ENCODE results near the gene CMC2. TPM values are rescaled to one million over a fixed set of nuclear protein-coding genes. Genes with fewer than 3 reads are reported as not detected.

CMC2 gene
- total RNA-seq, 1 experiment from 2014 or later = 64.2 TPM

GRCh38 chr16:80997964-80998620, 8.6 kb downstream of the CMC2 start:
- Mint-ChIP-seq H3K9me3 (peaks cover 0 to 2% of the 10 kb centered on the region in 2 experiments; a peak in 2 of 5 replicates), H3K27me3 (ENCODE audit: low read depth) (no peaks in the 10 kb centered on the region), H3K36me3 (ENCODE audit: insufficient read depth in 1 of 3, low read depth in 3 of 3) (peaks cover 4 to 7% (median 6%) of the 10 kb centered on the region in 3 experiments; a peak in 6 of 7 replicates), H3K27ac (no peak overlapping the region), H3K4me3 (no peak overlapping the region), H3K4me1 (peaks cover 0 to 11% of the 10 kb centered on the region in 2 experiments; a peak in 2 of 4 replicates)
- TF ChIP-seq, protein P1, sequence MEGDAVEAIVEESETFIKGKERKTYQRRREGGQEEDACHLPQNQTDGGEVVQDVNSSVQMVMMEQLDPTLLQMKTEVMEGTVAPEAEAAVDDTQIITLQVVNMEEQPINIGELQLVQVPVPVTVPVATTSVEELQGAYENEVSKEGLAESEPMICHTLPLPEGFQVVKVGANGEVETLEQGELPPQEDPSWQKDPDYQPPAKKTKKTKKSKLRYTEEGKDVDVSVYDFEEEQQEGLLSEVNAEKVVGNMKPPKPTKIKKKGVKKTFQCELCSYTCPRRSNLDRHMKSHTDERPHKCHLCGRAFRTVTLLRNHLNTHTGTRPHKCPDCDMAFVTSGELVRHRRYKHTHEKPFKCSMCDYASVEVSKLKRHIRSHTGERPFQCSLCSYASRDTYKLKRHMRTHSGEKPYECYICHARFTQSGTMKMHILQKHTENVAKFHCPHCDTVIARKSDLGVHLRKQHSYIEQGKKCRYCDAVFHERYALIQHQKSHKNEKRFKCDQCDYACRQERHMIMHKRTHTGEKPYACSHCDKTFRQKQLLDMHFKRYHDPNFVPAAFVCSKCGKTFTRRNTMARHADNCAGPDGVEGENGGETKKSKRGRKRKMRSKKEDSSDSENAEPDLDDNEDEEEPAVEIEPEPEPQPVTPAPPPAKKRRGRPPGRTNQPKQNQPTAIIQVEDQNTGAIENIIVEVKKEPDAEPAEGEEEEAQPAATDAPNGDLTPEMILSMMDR (conservative IDR thresholded peaks at IDR 0.05) = no peak
- Histone ChIP-seq H2BK5ac (ENCODE audit: insufficient read length, low read length) (no peak overlapping the region), H4K20me1 (ENCODE audit: control insufficient read depth, insufficient read depth, insufficient read length) (no peaks in the 10 kb centered on the region), H3K4me2 (ENCODE audit: insufficient read depth, insufficient read length, low read length) (no peak overlapping the region), H3K18ac (ENCODE audit: insufficient read length, low read depth, low read length) (no peak overlapping the region), H4K91ac (ENCODE audit: insufficient read length, low read depth, low read length) (no peak overlapping the region), H2AK5ac (ENCODE audit: insufficient read length, low read length) (no peak overlapping the region), H3K14ac (ENCODE audit: insufficient read depth, low read length) (no peak overlapping the region), H3K9me3 (ENCODE audit: control insufficient read depth, low read depth, low read length) (no peaks in the 10 kb centered on the region), H2BK12ac (ENCODE audit: insufficient read length, low read depth, low read length) (no peak overlapping the region), H3K4me1 (ENCODE audit: insufficient read depth, low read length) (no peaks in the 10 kb centered on the region), H3K79me1 (ENCODE audit: insufficient read depth, low read depth, low read length, poor library complexity, severe bottlenecking) (peaks cover 12% of the 10 kb centered on the region), H2BK120ac (ENCODE audit: low read depth, low read length, poor library complexity, severe bottlenecking) (no peak overlapping the region), H3K4ac (ENCODE audit: low read depth, low read length) (no peak overlapping the region), H3K56ac (ENCODE audit: insufficient read length, low read depth, low read length) (no peak overlapping the region), H4K5ac (ENCODE audit: insufficient read length, low read depth, low read length) (no peak overlapping the region), H3K79me2 (ENCODE audit: insufficient read depth, low read length) (peaks cover 9% of the 10 kb centered on the region; the same call in 1 of the 2 replicates), H2BK15ac (ENCODE audit: low read depth, low read length) (no peak overlapping the region), H2BK20ac (ENCODE audit: low read depth, low read length, poor library complexity, severe bottlenecking) (no peak overlapping the region), H3K23ac (ENCODE audit: insufficient read length, low read depth, low read length) (no peak overlapping the region), H3K23me2 (ENCODE audit: insufficient read length, low read depth, low read length, poor library complexity, severe bottlenecking) (no peaks in the 10 kb centered on the region), H3K27ac (ENCODE audit: insufficient read length, low read depth, low read length) (no peak overlapping the region), H3K27me3 (ENCODE audit: insufficient read depth, low read length) (no peaks in the 10 kb centered on the region), H4K8ac (replicated peaks; ENCODE audit: insufficient read length, low read depth, low read length) (no peak overlapping the region), H2AFZ (ENCODE audit: low read length) (no peak overlapping the region), H3T11ph (ENCODE audit: low read length) (no peak overlapping the region), H3K9ac (ENCODE audit: extremely low read depth, insufficient read length, low read length) (no peak overlapping the region)
- WGBS (ENCODE audit: extremely low coverage, insufficient read length, low lambda C conversion rate) = no CpG with 5 or more reads among the region's 7 CpGs
- DNase-seq = no peak
